ENCODE data around the gene PDE9A. TPM values are rescaled to one million over a fixed set of nuclear protein-coding genes. Genes with fewer than 3 reads are reported as not detected.

Gene PDE9A
- total RNA-seq, 1 donor from 2014 or later: 2.0 TPM

DNA sequence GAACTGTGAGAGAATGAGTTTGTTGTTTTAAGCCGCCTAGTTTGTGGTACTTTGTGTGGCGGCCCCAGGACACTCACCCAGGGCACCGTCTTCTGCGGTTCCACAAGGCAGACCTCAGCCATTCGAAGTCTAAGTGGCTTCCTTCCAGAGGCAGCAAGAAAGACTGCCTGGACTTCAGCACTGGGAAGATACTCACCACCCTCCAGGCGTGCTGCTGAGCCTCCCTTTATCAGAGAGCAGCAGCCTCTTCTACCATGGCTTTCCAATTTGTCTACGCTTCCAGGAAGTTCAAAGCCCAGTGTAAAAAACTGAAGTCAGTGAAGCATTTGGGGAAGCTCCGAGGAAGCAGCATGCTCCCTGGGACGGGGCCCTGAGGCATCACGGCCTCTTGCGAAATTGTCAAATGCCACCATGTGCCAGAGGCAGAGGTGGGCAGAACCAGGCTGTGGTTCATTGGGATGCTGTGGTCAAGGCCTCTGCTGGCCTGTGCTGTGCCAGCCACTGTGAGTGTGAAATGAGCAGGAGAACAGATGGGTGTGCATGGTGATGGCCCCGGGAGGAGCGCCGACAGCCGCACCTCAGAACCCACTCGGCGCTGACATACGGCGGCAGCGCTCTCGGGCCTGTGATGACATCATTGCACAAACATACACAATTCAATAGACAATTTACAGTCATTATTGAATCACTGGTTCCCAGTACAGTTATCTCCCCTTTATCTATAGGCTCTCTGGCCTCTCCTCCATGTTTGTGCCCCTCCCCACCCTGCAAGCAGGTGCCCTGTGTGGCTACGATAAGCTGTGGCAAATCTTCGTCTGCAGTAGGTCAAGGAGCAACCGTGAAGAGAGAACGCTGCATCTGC lies 110.4 kb downstream of the PDE9A start:
- TF ChIP-seq CTCF (conservative IDR thresholded peaks at IDR 0.05; ENCODE audit: low read depth, low read length): no peak
- no peak overlapping the region for H3K4me3 ChIP-seq (ENCODE audit: low read depth, low read length)
- no peak for DNase-seq (ENCODE audit: low read depth)

- TF ChIP-seq CTCF (conservative IDR thresholded peaks at IDR 0.05; ENCODE audit: low read depth, low read length): no peak
- DNase-seq (ENCODE audit: low read depth): no peak
These were observed 111.0 kb downstream of the PDE9A start for GRCh38 chr21:42764443-42764760.

DNA sequence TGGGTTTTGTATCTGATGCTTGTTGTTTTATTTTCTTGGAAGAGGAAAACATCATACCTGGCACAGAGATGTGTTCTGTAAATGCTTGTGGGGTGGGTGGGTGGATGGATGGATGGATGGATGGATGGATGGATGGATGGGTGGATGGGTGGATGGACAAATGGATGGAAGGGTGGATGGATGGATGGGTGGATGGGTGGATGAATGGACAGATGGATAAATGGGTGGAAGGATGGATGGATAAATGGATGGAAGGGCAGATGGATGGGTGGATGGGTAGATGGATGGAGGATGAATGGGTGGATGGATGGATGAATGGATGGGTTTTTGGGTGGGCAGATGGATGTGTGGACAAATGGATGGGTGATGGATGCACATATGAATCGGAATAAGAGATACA lies 111.5 kb downstream of the PDE9A start:
- TF ChIP-seq CTCF (conservative IDR thresholded peaks at IDR 0.05; ENCODE audit: low read depth, low read length): no peak
- no peak for DNase-seq (ENCODE audit: low read depth)
- H3K4me3 ChIP-seq (ENCODE audit: low read depth, low read length): no peak overlapping the region

More at GRCh38 chr21:42764443-42764760, 111.0 kb downstream of the PDE9A start:
- no peak overlapping the region for H3K4me3 ChIP-seq (ENCODE audit: low read depth, low read length)

GRCh38 chr21:42765656-42766055 lies 112.2 kb downstream of the PDE9A start:
- DNase-seq (ENCODE audit: low read depth): no peak
- H3K4me3 ChIP-seq (ENCODE audit: low read depth, low read length): no peak overlapping the region
- no peak for TF ChIP-seq CTCF (conservative IDR thresholded peaks at IDR 0.05; ENCODE audit: low read depth, low read length)

- TF ChIP-seq CTCF (conservative IDR thresholded peaks at IDR 0.05; ENCODE audit: low read depth, low read length): no peak
- DNase-seq (ENCODE audit: low read depth): no peak
- H3K4me3 ChIP-seq (ENCODE audit: low read depth, low read length): no peak overlapping the region
These were observed 113.5 kb downstream of the PDE9A start for GRCh38 chr21:42766739-42767560.

DNA sequence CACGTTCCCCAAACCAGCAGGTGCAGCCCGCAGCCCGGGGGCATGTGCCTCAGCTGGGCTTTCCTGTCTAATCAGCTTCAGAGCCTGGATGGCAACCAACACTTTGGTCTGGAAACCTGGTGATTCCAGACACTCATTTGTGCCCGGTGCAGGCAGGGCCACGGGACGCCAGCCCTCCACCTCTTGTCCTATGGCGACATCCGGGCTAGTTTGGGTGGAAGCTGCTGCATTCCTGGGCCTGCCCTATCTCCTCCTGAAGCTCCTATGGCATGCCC lies 114.1 kb downstream of the PDE9A start:
- DNase-seq (ENCODE audit: low read depth): no peak
- no peak overlapping the region for H3K4me3 ChIP-seq (ENCODE audit: low read depth, low read length)
- TF ChIP-seq CTCF (conservative IDR thresholded peaks at IDR 0.05; ENCODE audit: low read depth, low read length): no peak

Measured in epithelial cell of proximal tubule (primary cell).